HCT116 (cell line): ENCODE measurements around the gene BRSK2.

Experiments used
- EZH2 ChIP-seq: fragments of 200-600 bp; sonication (generic); IDR thresholded peaks from 2 replicates; pipeline ENCODE4 v1.6.1; 2017; ENCODE audit warnings: antibody characterized with exemption, mixed run types
- POLR2A ChIP-seq: IDR thresholded peaks from 2 replicates; pipeline ENCODE4 v1.7.0; 2011; ENCODE audit warnings: borderline replicate concordance; ENCODE audit not compliant: insufficient read depth, insufficient read length; ENCODE audit errors: extremely low read depth
- POLR2AphosphoS5 ChIP-seq: IDR thresholded peaks from 2 replicates; pipeline ENCODE4 v1.6.1; 2011; ENCODE audit warnings: mild to moderate bottlenecking, low read depth, low read length, moderate library complexity
- YY1 ChIP-seq: IDR thresholded peaks from 2 replicates; pipeline ENCODE4 v1.6.1; 2011; ENCODE audit warnings: low read length, low read depth, moderate library complexity, mild to moderate bottlenecking; ENCODE audit not compliant: insufficient replicate concordance; ENCODE audit errors: extremely low read depth
- TF ChIP-seq, protein P1 (sequence below): IDR thresholded peaks from 2 replicates; pipeline ENCODE4 v1.6.1; 2012
- TF ChIP-seq, protein P2 (sequence below), 3 experiments: fragments of 200-600 bp in 1 of 3; sonication (generic) in 1 of 3; IDR thresholded peaks in 2 of 3; conservative IDR thresholded peaks in 1 of 3; 2 replicates each; pipeline ENCODE4 v1.5.1; 2012 to 2017; ENCODE audit warnings: low read depth in 2 of 3, low read length in 2 of 3, antibody characterized with exemption in 1 of 3, borderline replicate concordance in 1 of 3, control low read depth in 1 of 3, mild to moderate bottlenecking in 1 of 3, mixed read lengths in 1 of 3, mixed run types in 1 of 3, moderate library complexity in 1 of 3; ENCODE audit not compliant: insufficient read depth in 1 of 3

DNA sequence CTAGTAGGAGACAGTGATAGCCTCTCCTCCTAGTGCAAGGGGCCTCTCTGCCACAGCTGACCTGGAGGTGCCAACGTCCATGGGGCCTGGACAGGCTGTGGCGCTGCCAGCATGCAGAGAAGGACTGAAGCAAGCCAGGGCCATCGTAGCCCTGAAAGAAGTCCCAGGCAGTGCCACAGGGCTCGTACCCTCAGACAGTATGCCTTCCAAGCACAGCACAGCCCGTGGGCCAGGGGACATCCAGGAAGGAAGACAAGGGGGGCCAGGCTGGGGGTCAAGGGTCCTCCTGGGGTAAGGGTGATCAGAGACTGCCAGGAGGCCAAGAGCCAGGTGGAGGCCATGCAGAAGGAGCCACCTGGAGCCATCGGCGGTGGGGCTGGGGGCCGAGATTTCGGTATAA is 117.2 kb downstream of the BRSK2 start:
- TF ChIP-seq, protein P1, sequence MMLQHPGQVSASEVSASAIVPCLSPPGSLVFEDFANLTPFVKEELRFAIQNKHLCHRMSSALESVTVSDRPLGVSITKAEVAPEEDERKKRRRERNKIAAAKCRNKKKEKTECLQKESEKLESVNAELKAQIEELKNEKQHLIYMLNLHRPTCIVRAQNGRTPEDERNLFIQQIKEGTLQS: no peak
- TF ChIP-seq, protein P2, sequence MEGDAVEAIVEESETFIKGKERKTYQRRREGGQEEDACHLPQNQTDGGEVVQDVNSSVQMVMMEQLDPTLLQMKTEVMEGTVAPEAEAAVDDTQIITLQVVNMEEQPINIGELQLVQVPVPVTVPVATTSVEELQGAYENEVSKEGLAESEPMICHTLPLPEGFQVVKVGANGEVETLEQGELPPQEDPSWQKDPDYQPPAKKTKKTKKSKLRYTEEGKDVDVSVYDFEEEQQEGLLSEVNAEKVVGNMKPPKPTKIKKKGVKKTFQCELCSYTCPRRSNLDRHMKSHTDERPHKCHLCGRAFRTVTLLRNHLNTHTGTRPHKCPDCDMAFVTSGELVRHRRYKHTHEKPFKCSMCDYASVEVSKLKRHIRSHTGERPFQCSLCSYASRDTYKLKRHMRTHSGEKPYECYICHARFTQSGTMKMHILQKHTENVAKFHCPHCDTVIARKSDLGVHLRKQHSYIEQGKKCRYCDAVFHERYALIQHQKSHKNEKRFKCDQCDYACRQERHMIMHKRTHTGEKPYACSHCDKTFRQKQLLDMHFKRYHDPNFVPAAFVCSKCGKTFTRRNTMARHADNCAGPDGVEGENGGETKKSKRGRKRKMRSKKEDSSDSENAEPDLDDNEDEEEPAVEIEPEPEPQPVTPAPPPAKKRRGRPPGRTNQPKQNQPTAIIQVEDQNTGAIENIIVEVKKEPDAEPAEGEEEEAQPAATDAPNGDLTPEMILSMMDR (IDR thresholded peaks at IDR 0.05 in 2 of 3, conservative IDR thresholded peaks at IDR 0.05 in 1 of 3; ENCODE audit: borderline replicate concordance in 1 of 3, insufficient read depth in 1 of 3, low read depth in 2 of 3, low read length in 2 of 3): no peak
- TF ChIP-seq POLR2A (no peak), POLR2AphosphoS5 (no peak), YY1 (no peak), EZH2 (no peak)
